GM18951 (cell line): ENCODE data around the gene LRRK1.

Source experiments
- POLR2A ChIP-seq: IDR thresholded peaks from 4 replicates; pipeline ENCODE4 v1.6.1; 2011; ENCODE audit warnings: mild to moderate bottlenecking; ENCODE audit not compliant: insufficient read length, insufficient read depth; ENCODE audit errors: extremely low read depth
- in situ Hi-C: fragments of 300-500 bp; cut with MboI; formaldehyde crosslinking; loops from one replicate; pipeline ENCODE4 v1.12.0; 2022; ENCODE audit warnings: low sequenced_read_pairs, mixed read lengths, inconsistent platforms; ENCODE audit not compliant: unreplicated experiment

The LRRK1 gene

GRCh38 chr15:100897221-100898151 is 21.7 kb upstream of the LRRK1 start:
- TF ChIP-seq POLR2A: no peak
- in situ Hi-C loops: no loop called here

GRCh38 chr15:100898152-100898490 is 21.0 kb upstream of the LRRK1 start:
- in situ Hi-C loops: no loop called here
- TF ChIP-seq POLR2A: no peak

GRCh38 chr15:100898661-100899462 is 20.3 kb upstream of the LRRK1 start:
- in situ Hi-C loops: no loop called here
- no peak for TF ChIP-seq POLR2A

- no peak for TF ChIP-seq POLR2A
- in situ Hi-C loops: no loop called here
These were observed 19.6 kb upstream of the LRRK1 start for GRCh38 chr15:100899601-100900000.

- in situ Hi-C loops: loop anchor here (25.0 kb wide), 1 partner anchor 362 kb away; the partner anchor contains the start of gene CHSY1
- no peak for TF ChIP-seq POLR2A
These were observed 18.9 kb upstream of the LRRK1 start for GRCh38 chr15:100900136-100900794.

DNA sequence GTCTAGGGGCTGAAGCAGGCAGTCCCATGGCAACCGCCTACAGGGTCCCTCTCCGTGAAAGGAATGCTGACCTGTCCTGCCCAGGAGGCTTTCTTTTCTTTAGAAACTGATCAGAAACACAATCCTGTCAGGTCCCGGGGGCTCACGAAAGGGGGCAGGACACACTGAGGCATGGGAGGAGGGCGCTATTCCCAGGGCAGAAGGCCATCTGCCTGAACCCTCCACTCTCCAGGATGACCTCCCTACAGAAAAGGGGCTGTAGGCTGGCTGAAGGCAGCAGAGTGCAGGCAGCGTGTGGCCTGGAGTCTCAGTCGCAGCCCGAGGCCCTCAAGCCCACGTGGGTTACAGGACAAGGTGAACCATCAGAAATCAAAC is 18.4 kb upstream of the LRRK1 start:
- TF ChIP-seq POLR2A: no peak
- in situ Hi-C loops: loop anchor here (25.0 kb wide), 1 partner anchor 362 kb away; the partner anchor contains the start of gene CHSY1

- TF ChIP-seq POLR2A: no peak
- in situ Hi-C loops: loop anchor here (25.0 kb wide), 1 partner anchor 361 kb away; the partner anchor contains the start of gene CHSY1
These were observed 17.9 kb upstream of the LRRK1 start for GRCh38 chr15:100901296-100901695.

DNA sequence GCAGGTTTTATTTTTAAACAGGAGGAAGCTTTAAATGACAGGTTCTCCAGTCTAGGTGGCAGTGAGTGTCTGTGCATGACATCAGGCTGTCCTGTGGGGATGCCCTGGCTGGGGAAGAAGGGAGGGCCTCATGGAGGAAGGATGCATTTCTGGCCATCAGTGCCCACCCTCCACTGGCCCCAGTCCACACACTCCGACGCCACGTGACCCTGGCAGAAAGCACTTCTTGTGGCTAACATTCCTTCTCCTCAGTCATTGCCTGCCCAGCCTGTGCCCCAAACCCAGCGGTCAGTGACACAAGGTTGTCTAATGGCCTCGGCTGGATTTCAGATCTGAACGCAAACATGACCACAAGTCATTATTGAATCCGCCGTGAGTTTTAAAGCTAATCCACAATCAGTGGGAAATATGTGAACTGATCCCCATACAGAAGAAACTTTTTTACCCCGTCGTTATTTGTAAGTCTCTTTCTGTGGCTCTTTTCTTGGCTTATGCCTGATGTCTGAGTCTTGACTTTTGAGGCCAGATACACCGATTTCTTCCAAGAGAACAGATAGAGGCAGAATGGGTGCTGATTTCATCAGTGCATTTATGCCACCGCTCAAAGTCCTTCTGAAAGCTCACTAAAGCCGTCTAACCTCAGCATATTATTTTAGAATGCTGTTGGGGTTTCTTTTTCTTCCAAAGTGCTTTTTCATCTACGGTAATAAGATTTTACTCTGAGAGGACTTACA is 17.3 kb upstream of the LRRK1 start:
- in situ Hi-C loops: loop anchor here (25.0 kb wide), 1 partner anchor 360 kb away; the partner anchor contains the start of gene CHSY1
- no peak for TF ChIP-seq POLR2A

- TF ChIP-seq POLR2A: no peak
- in situ Hi-C loops: loop anchor here (25.0 kb wide), 1 partner anchor 360 kb away; the partner anchor contains the start of gene CHSY1
These were observed 16.6 kb upstream of the LRRK1 start for GRCh38 chr15:100902436-100903167.

GRCh38 chr15:100903168-100903554 is 16.0 kb upstream of the LRRK1 start:
- TF ChIP-seq POLR2A: no peak
- in situ Hi-C loops: loop anchor here (25.0 kb wide), 1 partner anchor 359 kb away; the partner anchor contains the start of gene CHSY1

GRCh38 chr15:100905850-100906249 is 13.3 kb upstream of the LRRK1 start:
- in situ Hi-C loops: loop anchor here (25.0 kb wide), 1 partner anchor 356 kb away; the partner anchor contains the start of gene CHSY1
- TF ChIP-seq POLR2A: no peak
